KMS-11 (cell line): ENCODE results near the gene TTLL6.

ENCODE experiments used
- H2AFZ ChIP-seq: fragments of 200-600 bp; sonication (generic); 2 replicates; pipeline ENCODE4 v1.6.1; 2016; ENCODE audit warnings: antibody characterized with exemption, mixed run types, low read depth
- H3K27ac ChIP-seq: fragments of 200-600 bp; sonication (generic); 2 replicates; pipeline ENCODE4 v1.6.1; 2016; ENCODE audit warnings: mild to moderate bottlenecking, mixed run types
- H3K27me3 ChIP-seq: fragments of 200-600 bp; sonication (generic); 2 replicates; pipeline ENCODE4 v1.6.1; 2017; ENCODE audit warnings: mild to moderate bottlenecking, low read depth, mixed run types, moderate library complexity; ENCODE audit not compliant: insufficient read depth
- H3K36me3 ChIP-seq: fragments of 200-600 bp; sonication (generic); 2 replicates; pipeline ENCODE4 v1.6.1; 2017; ENCODE audit warnings: mild to moderate bottlenecking, mixed run types; ENCODE audit not compliant: insufficient read depth
- H3K4me1 ChIP-seq: fragments of 200-600 bp; sonication (generic); 2 replicates; pipeline ENCODE4 v1.6.1; 2016; ENCODE audit warnings: mild to moderate bottlenecking, low read depth, mixed run types; ENCODE audit not compliant: poor library complexity, severe bottlenecking
- H3K4me2 ChIP-seq: fragments of 200-600 bp; sonication (generic); 2 replicates; pipeline ENCODE4 v1.7.0; 2016; ENCODE audit warnings: mild to moderate bottlenecking, mixed run types
- H3K4me3 ChIP-seq: fragments of 200-600 bp; sonication (generic); IDR thresholded peaks from 2 replicates; pipeline ENCODE4 v1.6.1; 2017; ENCODE audit warnings: low read depth, low read length, mixed read lengths; ENCODE audit not compliant: insufficient read depth
- H3K79me2 ChIP-seq: fragments of 200-600 bp; sonication (generic); 2 replicates; pipeline ENCODE4 v1.6.1; 2016; ENCODE audit warnings: low read depth, mixed run types; ENCODE audit not compliant: insufficient read depth
- H3K9ac ChIP-seq: fragments of 200-600 bp; sonication (generic); 2 replicates; pipeline ENCODE4 v1.6.1; 2016; ENCODE audit warnings: mild to moderate bottlenecking, mixed run types
- H4K20me1 ChIP-seq: fragments of 200-600 bp; sonication (generic); 2 replicates; pipeline ENCODE4 v1.6.1; 2016; ENCODE audit warnings: mild to moderate bottlenecking, mixed run types; ENCODE audit not compliant: insufficient read depth
- CTCF ChIP-seq: fragments of 200-600 bp; sonication (generic); conservative IDR thresholded peaks from 2 replicates; pipeline ENCODE4 v1.6.1; 2017; ENCODE audit warnings: low read depth, mild to moderate bottlenecking, antibody characterized with exemption, low read length, moderate library complexity, mixed read lengths

Gene TTLL6

GRCh38 chr17:48814504-48814903, 2.5 kb downstream of the TTLL6 start:
- no peak overlapping the region for H3K4me2 ChIP-seq
- no peaks in the 10 kb centered on the region for H4K20me1 ChIP-seq
- no peak overlapping the region for H2AFZ ChIP-seq
- H3K36me3 ChIP-seq = no peaks in the 10 kb centered on the region
- H3K27me3 ChIP-seq = peaks cover 23% of the 10 kb centered on the region
- no peak overlapping the region for H3K4me3 ChIP-seq
- H3K79me2 ChIP-seq = no peaks in the 10 kb centered on the region
- no peak overlapping the region for H3K9ac ChIP-seq
- peaks cover 11% of the 10 kb centered on the region for H3K4me1 ChIP-seq
- peak; percentile 95 for TF ChIP-seq CTCF
- no peak overlapping the region for H3K27ac ChIP-seq

- Histone ChIP-seq H3K4me1 (peaks cover 6% of the 10 kb centered on the region), H3K4me3 (no peak overlapping the region), H3K36me3 (no peaks in the 10 kb centered on the region), H3K9ac (no peak overlapping the region), H4K20me1 (no peaks in the 10 kb centered on the region), H2AFZ (no peak overlapping the region), H3K27me3 (peaks cover 23% of the 10 kb centered on the region), H3K79me2 (no peaks in the 10 kb centered on the region), H3K27ac (no peak overlapping the region), H3K4me2 (no peak overlapping the region)
- TF ChIP-seq CTCF = no peak
These were observed 5.0 kb downstream of the TTLL6 start for GRCh38 chr17:48812001-48812400.

GRCh38 chr17:48809182-48809581, 7.8 kb downstream of the TTLL6 start:
- Histone ChIP-seq H3K36me3 (no peaks in the 10 kb centered on the region), H4K20me1 (no peaks in the 10 kb centered on the region)
- TF ChIP-seq CTCF = no peak

GRCh38 chr17:48804936-48805411, 12.1 kb downstream of the TTLL6 start:
- Histone ChIP-seq H4K20me1 (no peaks in the 10 kb centered on the region), H2AFZ (peak overlapping the region; percentile 82), H3K9ac (no peak overlapping the region), H3K4me2 (peak overlapping the region; percentile 43), H3K4me3 (no peak overlapping the region), H3K36me3 (no peaks in the 10 kb centered on the region), H3K79me2 (no peaks in the 10 kb centered on the region), H3K27ac (no peak overlapping the region), H3K27me3 (no peaks in the 10 kb centered on the region), H3K4me1 (peaks cover 9% of the 10 kb centered on the region)
- peak; percentile 99 for TF ChIP-seq CTCF

More at GRCh38 chr17:48809182-48809581, 7.8 kb downstream of the TTLL6 start:
- Histone ChIP-seq H3K4me3 (no peak overlapping the region), H2AFZ (no peak overlapping the region), H3K27ac (no peak overlapping the region), H3K79me2 (no peaks in the 10 kb centered on the region), H3K9ac (no peak overlapping the region), H3K4me1 (peaks cover 9% of the 10 kb centered on the region), H3K27me3 (no peaks in the 10 kb centered on the region; the same call in 1 of the 2 replicates), H3K4me2 (no peak overlapping the region)
